HG03342 (cell line): ENCODE measurements around the gene RAB24.
"Not testable (repeated sequence)": the region's sequence is repeated elsewhere in the genome, so short reads cannot be mapped to it uniquely, and the experiment has no call there.

ENCODE experiments used
- ATAC-seq: cut with Tn5 transposase; IDR thresholded peaks from one replicate; pipeline ENCODE4 v1.9.1; 2021; ENCODE audit warnings: mild to moderate bottlenecking, moderate library complexity; ENCODE audit not compliant: unreplicated experiment

Gene RAB24

GRCh38 chr5:177311723-177312648 lies 8.5 kb upstream of the RAB24 start, which contains the start of gene MXD3:
TSS of gene MXD3 (minus strand) at chr5:177311898. CDS start at chr5:177311830, 68 bp downstream.
- peak; percentile 77 for ATAC-seq

GRCh38 chr5:177311392-177311722 lies 7.8 kb upstream of the RAB24 start:
- ATAC-seq, result peak; percentile 2

- ATAC-seq, result no peak
Measured at GRCh38 chr5:177310757-177311391, 7.4 kb upstream of the RAB24 start.

GRCh38 chr5:177310332-177310731 lies 6.8 kb upstream of the RAB24 start:
- ATAC-seq, result no peak

- ATAC-seq, result no peak
Measured at GRCh38 chr5:177309351-177310191, 6.1 kb upstream of the RAB24 start.

- ATAC-seq, result no peak
Measured at GRCh38 chr5:177308740-177309139, 5.2 kb upstream of the RAB24 start.

- ATAC-seq, result no peak
Measured at GRCh38 chr5:177307544-177308363, 4.2 kb upstream of the RAB24 start.

GRCh38 chr5:177306674-177307543 lies 3.4 kb upstream of the RAB24 start:
- no peak for ATAC-seq

- not testable (repeated sequence) for ATAC-seq
Measured at GRCh38 chr5:177306103-177306640, 2.7 kb upstream of the RAB24 start.

- no peak for ATAC-seq
Measured at GRCh38 chr5:177304392-177305119, 1.0 kb upstream of the RAB24 start.

GRCh38 chr5:177303925-177304391 lies 439 bp upstream of the RAB24 start:
- ATAC-seq, result no peak

- no peak for ATAC-seq
Measured at GRCh38 chr5:177302354-177303110, 987 bp downstream of the RAB24 start.

GRCh38 chr5:177301503-177302165 lies 1.9 kb downstream of the RAB24 start:
- ATAC-seq, result no peak

- ATAC-seq, result no peak
Measured at GRCh38 chr5:177300951-177301350, 2.6 kb downstream of the RAB24 start.

GRCh38 chr5:177300236-177300880 lies 3.2 kb downstream of the RAB24 start:
- peak; percentile 41 for ATAC-seq

- no peak for ATAC-seq
Measured at GRCh38 chr5:177299697-177300096, 3.8 kb downstream of the RAB24 start.

- ATAC-seq, result no peak
Measured at GRCh38 chr5:177297922-177298321, 5.6 kb downstream of the RAB24 start.
